Osteoblast (primary cell): ENCODE data around the gene SEMA4C. TPM values are rescaled to one million over a fixed set of nuclear protein-coding genes. Genes with fewer than 3 reads are reported as not detected.

Experiments
- DNase-seq: peaks from one replicate; pipeline ENCODE4 v3.0.0; 2011; ENCODE audit warnings: low spot score, mixed read lengths; ENCODE audit not compliant: insufficient read length; ENCODE audit errors: missing footprints
- H2AFZ ChIP-seq: 2 replicates; pipeline ENCODE4 v1.6.0; 2011; ENCODE audit warnings: mild to moderate bottlenecking, low read length
- H3K27ac ChIP-seq: 2 replicates; pipeline ENCODE4 v1.5.1; 2011; ENCODE audit warnings: mild to moderate bottlenecking, low read depth, low read length, moderate library complexity
- H3K27me3 ChIP-seq: 2 replicates; pipeline ENCODE4 v1.6.0; 2012; ENCODE audit warnings: mild to moderate bottlenecking, control low read depth, inconsistent platforms, low read length, moderate library complexity; ENCODE audit not compliant: insufficient read depth
- H3K36me3 ChIP-seq: 2 replicates; pipeline ENCODE4 v1.5.1; 2011; ENCODE audit warnings: mild to moderate bottlenecking, low read length, control low read depth, moderate library complexity; ENCODE audit not compliant: insufficient read depth
- H3K4me1 ChIP-seq: 2 replicates; pipeline ENCODE4 v1.5.1; 2011; ENCODE audit warnings: mild to moderate bottlenecking, low read length, control low read depth, moderate library complexity; ENCODE audit not compliant: insufficient read depth
- H3K4me2 ChIP-seq: 2 replicates; pipeline ENCODE4 v1.6.0; 2011; ENCODE audit warnings: mild to moderate bottlenecking, low read length; ENCODE audit not compliant: insufficient read depth
- H3K4me3 ChIP-seq: fragments of 200-600 bp; sonication (generic); 3 replicates; pipeline ENCODE4 v1.5.1; 2012; ENCODE audit warnings: mild to moderate bottlenecking, low read length, inconsistent platforms; ENCODE audit not compliant: insufficient read depth
- H3K79me2 ChIP-seq: 2 replicates; pipeline ENCODE4 v1.6.0; 2012; ENCODE audit warnings: mild to moderate bottlenecking, low read length, control low read depth, inconsistent platforms; ENCODE audit not compliant: insufficient read depth
- H3K9me3 ChIP-seq: 2 replicates; pipeline ENCODE4 v1.5.1; 2011; ENCODE audit warnings: low read depth, low read length, control low read depth
- H4K20me1 ChIP-seq: 2 replicates; pipeline ENCODE4 v1.6.0; 2012; ENCODE audit warnings: mild to moderate bottlenecking, low read length, control low read depth; ENCODE audit not compliant: insufficient read depth
- total RNA-seq: library from RNA; depleted of rRNA; stranded (reverse); fragments of >200 nt; gene quantifications from 2 replicates; pipeline ENCODE4 v1.2.3, GENCODE V29; 2012
- TF ChIP-seq, protein P1 (sequence below): IDR thresholded peaks from 2 replicates; pipeline ENCODE4 v1.5.1; 2011; ENCODE audit warnings: mild to moderate bottlenecking, low read depth, low read length, moderate library complexity; ENCODE audit errors: extremely low read depth

SEMA4C gene
- total RNA-seq, 1 donor, result 29.7 TPM

GRCh38 chr2:96868555-96869280, 1.2 kb downstream of the SEMA4C start:
- TF ChIP-seq, protein P1, sequence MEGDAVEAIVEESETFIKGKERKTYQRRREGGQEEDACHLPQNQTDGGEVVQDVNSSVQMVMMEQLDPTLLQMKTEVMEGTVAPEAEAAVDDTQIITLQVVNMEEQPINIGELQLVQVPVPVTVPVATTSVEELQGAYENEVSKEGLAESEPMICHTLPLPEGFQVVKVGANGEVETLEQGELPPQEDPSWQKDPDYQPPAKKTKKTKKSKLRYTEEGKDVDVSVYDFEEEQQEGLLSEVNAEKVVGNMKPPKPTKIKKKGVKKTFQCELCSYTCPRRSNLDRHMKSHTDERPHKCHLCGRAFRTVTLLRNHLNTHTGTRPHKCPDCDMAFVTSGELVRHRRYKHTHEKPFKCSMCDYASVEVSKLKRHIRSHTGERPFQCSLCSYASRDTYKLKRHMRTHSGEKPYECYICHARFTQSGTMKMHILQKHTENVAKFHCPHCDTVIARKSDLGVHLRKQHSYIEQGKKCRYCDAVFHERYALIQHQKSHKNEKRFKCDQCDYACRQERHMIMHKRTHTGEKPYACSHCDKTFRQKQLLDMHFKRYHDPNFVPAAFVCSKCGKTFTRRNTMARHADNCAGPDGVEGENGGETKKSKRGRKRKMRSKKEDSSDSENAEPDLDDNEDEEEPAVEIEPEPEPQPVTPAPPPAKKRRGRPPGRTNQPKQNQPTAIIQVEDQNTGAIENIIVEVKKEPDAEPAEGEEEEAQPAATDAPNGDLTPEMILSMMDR, result peak; percentile 45
- Histone ChIP-seq H3K4me3 (peak overlapping the region; percentile 88), H2AFZ (peak overlapping the region; percentile 70)

GRCh38 chr2:96867756-96868554, 1.9 kb downstream of the SEMA4C start:
- DNase-seq, result peak; percentile 94

More at GRCh38 chr2:96868555-96869280, 1.2 kb downstream of the SEMA4C start:
- peaks cover 39% of the 10 kb centered on the region for H3K79me2 ChIP-seq
- peak overlapping the region; percentile 73 for H3K27ac ChIP-seq
- no peaks in the 10 kb centered on the region for H3K27me3 ChIP-seq
- peaks cover 30% of the 10 kb centered on the region for H3K36me3 ChIP-seq
- peak; percentile 100 for DNase-seq
- peaks cover 27% of the 10 kb centered on the region for H3K4me1 ChIP-seq
- no peaks in the 10 kb centered on the region for H3K9me3 ChIP-seq
- H3K4me2 ChIP-seq, result peak overlapping the region; percentile 93
- H4K20me1 ChIP-seq, result peaks cover 40% of the 10 kb centered on the region

GRCh38 chr2:96866986-96867755, 2.7 kb downstream of the SEMA4C start:
- Histone ChIP-seq H3K4me1 (peaks cover 15% of the 10 kb centered on the region), H3K79me2 (peaks cover 39% of the 10 kb centered on the region), H3K4me2 (peak overlapping the region; percentile 93), H3K27ac (peak overlapping the region; percentile 73), H3K36me3 (peaks cover 41% of the 10 kb centered on the region), H3K4me3 (peak overlapping the region; percentile 88), H3K27me3 (no peaks in the 10 kb centered on the region), H3K9me3 (no peaks in the 10 kb centered on the region), H4K20me1 (peaks cover 46% of the 10 kb centered on the region), H2AFZ (no peak overlapping the region)
- TF ChIP-seq, protein P1, result no peak
- DNase-seq, result peak; percentile 88

More at GRCh38 chr2:96867756-96868554, 1.9 kb downstream of the SEMA4C start:
- Histone ChIP-seq H3K36me3 (peaks cover 38% of the 10 kb centered on the region), H2AFZ (peak overlapping the region; percentile 70), H3K79me2 (peaks cover 39% of the 10 kb centered on the region), H3K4me3 (peak overlapping the region; percentile 88), H3K9me3 (no peaks in the 10 kb centered on the region), H4K20me1 (peaks cover 46% of the 10 kb centered on the region), H3K4me2 (peak overlapping the region; percentile 93), H3K4me1 (peaks cover 20% of the 10 kb centered on the region), H3K27me3 (no peaks in the 10 kb centered on the region), H3K27ac (peak overlapping the region; percentile 73)
- TF ChIP-seq, protein P1, result no peak
